ENCODE data around the gene TCAF1.
"Not testable (repeated sequence)": the region's sequence is repeated elsewhere in the genome, so short reads cannot be mapped to it uniquely, and the experiment has no call there.

The TCAF1 gene

GRCh38 chr7:143846692-143847091 is 55.3 kb downstream of the TCAF1 start:
- TF ChIP-seq CTCF (conservative IDR thresholded peaks at IDR 0.05), result no peak
- H3K27ac ChIP-seq, result no peak overlapping the region

GRCh38 chr7:143841696-143842095 is 60.3 kb downstream of the TCAF1 start:
- not testable (repeated sequence) for H3K27ac ChIP-seq

- not testable (repeated sequence) for H3K27ac ChIP-seq
Measured at GRCh38 chr7:143840062-143840461, 61.9 kb downstream of the TCAF1 start.

GRCh38 chr7:143837223-143837622 is 64.8 kb downstream of the TCAF1 start:
- not testable (repeated sequence) for H3K27ac ChIP-seq

GRCh38 chr7:143836622-143837021 is 65.4 kb downstream of the TCAF1 start:
- H3K27ac ChIP-seq, result not testable (repeated sequence)

GRCh38 chr7:143836088-143836487 is 65.9 kb downstream of the TCAF1 start:
- H3K27ac ChIP-seq, result not testable (repeated sequence)

- not testable (repeated sequence) for H3K27ac ChIP-seq
Measured at GRCh38 chr7:143826578-143826977, 75.4 kb downstream of the TCAF1 start.

GRCh38 chr7:143824295-143825135 is 77.5 kb downstream of the TCAF1 start:
- H3K27ac ChIP-seq, result not testable (repeated sequence)

- H3K27ac ChIP-seq, result not testable (repeated sequence)
Measured at GRCh38 chr7:143823634-143824294, 78.2 kb downstream of the TCAF1 start.

GRCh38 chr7:143821392-143822277 is 80.3 kb downstream of the TCAF1 start:
- not testable (repeated sequence) for H3K27ac ChIP-seq

- H3K27ac ChIP-seq, result not testable (repeated sequence)
Measured at GRCh38 chr7:143817873-143818272, 84.1 kb downstream of the TCAF1 start.

GRCh38 chr7:143816471-143817133 is 85.4 kb downstream of the TCAF1 start:
- H3K27ac ChIP-seq, result not testable (repeated sequence)

- not testable (repeated sequence) for H3K27ac ChIP-seq
Measured at GRCh38 chr7:143810639-143811038, 91.3 kb downstream of the TCAF1 start.

GRCh38 chr7:143806664-143807071 is 95.3 kb downstream of the TCAF1 start:
- H3K27ac ChIP-seq, result not testable (repeated sequence)

Measured in VCaP (cell line).